ENCODE results near the gene PTP4A1. TPM values are rescaled to one million over a fixed set of nuclear protein-coding genes. Genes with fewer than 3 reads are reported as not detected.
A peak's percentile ranks its signal among the peaks of the same experiment; 100 is the strongest.

The PTP4A1 gene
- total RNA-seq, 4 donors from 2014 or later: 27.7 to 54.5 (median 39.7) TPM

- Histone ChIP-seq H3K36me3 (peaks cover 0 to 2% of the 10 kb centered on the region in 2 donors), H3K27ac (peak overlapping the region; percentile 74 to 100 (median 99)), H3K9me3 (no peaks in the 10 kb centered on the region), H3K4me3 (peak overlapping the region; percentile 82 to 85), H3K27me3 (no peaks in the 10 kb centered on the region), H3K4me1 (peaks cover 0 to 33% (median 4%) of the 10 kb centered on the region in 3 donors)
- 30% methylated on average over 12 of the region's 20 CpGs for WGBS, 2 donors (ENCODE audit: low coverage in 1 of 2)
- peak; percentile 44 for ATAC-seq
- TF ChIP-seq POLR2AphosphoS5 (IDR thresholded peaks at IDR 0.05) (peak; percentile 68), POLR2A (IDR thresholded peaks at IDR 0.05) (no peak), EP300 (IDR thresholded peaks at IDR 0.05) (no peak), CTCF (IDR thresholded peaks at IDR 0.05) (peak in 1 of 4 experiments; percentile 3)
These were observed 778 bp upstream of the PTP4A1 start for GRCh38 chr6:63571361-63572043.

- H3K27ac ChIP-seq: peak overlapping the region; percentile 97 to 100 (median 99)
- WGBS, 2 donors (ENCODE audit: low coverage in 1 of 2): no CpG with 5 or more reads among the region's 42 CpGs
- no peaks in the 10 kb centered on the region for H3K27me3 ChIP-seq
- ATAC-seq: peak; percentile 10
- peaks cover 0 to 36% (median 4%) of the 10 kb centered on the region in 3 donors for H3K4me1 ChIP-seq
- H3K36me3 ChIP-seq: peaks cover 0 to 14% of the 10 kb centered on the region in 2 donors
- H3K9me3 ChIP-seq: no peaks in the 10 kb centered on the region
- peak overlapping the region; percentile 82 to 85 for H3K4me3 ChIP-seq
- TF ChIP-seq CTCF (IDR thresholded peaks at IDR 0.05) (peak in 1 of 4 experiments; percentile 4), POLR2A (IDR thresholded peaks at IDR 0.05) (no peak)
These were observed 431 bp downstream of the PTP4A1 start for GRCh38 chr6:63572747-63573075.

- Histone ChIP-seq H3K4me1 (peaks cover 0 to 36% (median 4%) of the 10 kb centered on the region in 3 donors), H3K4me3 (peak overlapping the region; percentile 82 to 85), H3K27me3 (no peaks in the 10 kb centered on the region), H3K9me3 (no peaks in the 10 kb centered on the region), H3K36me3 (peaks cover 0 to 18% of the 10 kb centered on the region in 2 donors), H3K27ac (peak overlapping the region; percentile 97 to 100 (median 99))
- WGBS, 2 donors (ENCODE audit: low coverage in 1 of 2): 2% methylated on average over 22 of the region's 86 CpGs; no CpG with 5 or more reads in 1 of the 2 donors
- ATAC-seq: peak; percentile 44
- TF ChIP-seq POLR2AphosphoS5 (IDR thresholded peaks at IDR 0.05) (peak; percentile 66), EP300 (IDR thresholded peaks at IDR 0.05) (no peak), POLR2A (IDR thresholded peaks at IDR 0.05) (peak; percentile 28 to 35), CTCF (IDR thresholded peaks at IDR 0.05) (peak in 1 of 4 experiments; percentile 4)
These were observed 1.0 kb downstream of the PTP4A1 start for GRCh38 chr6:63573076-63573898.

GRCh38 chr6:63573899-63574553 lies 1.7 kb downstream of the PTP4A1 start:
- H3K4me1 ChIP-seq: peaks cover 0 to 36% (median 4%) of the 10 kb centered on the region in 3 donors
- ATAC-seq: no peak
- H3K27ac ChIP-seq: peak overlapping the region; percentile 97 to 100 (median 99)
- TF ChIP-seq POLR2A (IDR thresholded peaks at IDR 0.05) (no peak), CTCF (IDR thresholded peaks at IDR 0.05) (peak; percentile 27 to 47 (median 44))
- no peaks in the 10 kb centered on the region for H3K27me3 ChIP-seq
- peak overlapping the region; percentile 82 to 85 for H3K4me3 ChIP-seq
- peaks cover 0 to 24% of the 10 kb centered on the region in 2 donors for H3K36me3 ChIP-seq
- H3K9me3 ChIP-seq: no peaks in the 10 kb centered on the region
- WGBS, 2 donors (ENCODE audit: low coverage in 1 of 2): 9 to 26% methylated on average over 7 to 9 of the region's 10 CpGs

Measured in gastroesophageal sphincter (tissue), 4 donors.